Left renal cortex interstitium (tissue), 4 donors: ENCODE results near the gene RSBN1. TPM values are rescaled to one million over a fixed set of nuclear protein-coding genes. Genes with fewer than 3 reads are reported as not detected.

Experiments
- DNase-seq, 4 donors: peaks; one replicate each; pipeline ENCODE4 v3.0.0-alpha.2; 2013; ENCODE audit warnings: low read depth in 4 of 4, low spot score in 2 of 4, missing footprints in 1 of 4
- polyA plus RNA-seq, 4 donors: library from polyadenylated mRNA; unstranded; fragments of 120-200 nt; gene quantifications; one replicate each; pipeline ENCODE4 v1.2.1, GENCODE V29; 2013; ENCODE audit not compliant: insufficient read length in 4 of 4

RSBN1 gene
- polyA plus RNA-seq, 4 donors = 21.8 to 31.1 (median 26.4) TPM

- DNase-seq = no peak
Measured at GRCh38 chr1:113813218-113813617, 942 bp upstream of the RSBN1 start.

GRCh38 chr1:113812661-113813135 is 422 bp upstream of the RSBN1 start:
- no peak for DNase-seq

GRCh38 chr1:113811156-113811887 is 954 bp downstream of the RSBN1 start:
- DNase-seq = peak; percentile 18 to 61 (median 42)

- no peak for DNase-seq
Measured at GRCh38 chr1:113809670-113810602, 2.3 kb downstream of the RSBN1 start.

GRCh38 chr1:113808450-113809195 is 3.7 kb downstream of the RSBN1 start:
- no peak for DNase-seq

GRCh38 chr1:113805639-113806038 is 6.6 kb downstream of the RSBN1 start:
- no peak for DNase-seq

- DNase-seq = no peak
Measured at GRCh38 chr1:113805256-113805531, 7.1 kb downstream of the RSBN1 start.

GRCh38 chr1:113804421-113805255 is 7.6 kb downstream of the RSBN1 start:
- no peak for DNase-seq

- no peak for DNase-seq
Measured at GRCh38 chr1:113802367-113803007, 9.8 kb downstream of the RSBN1 start.

- DNase-seq = no peak
Measured at GRCh38 chr1:113800487-113800886, 11.8 kb downstream of the RSBN1 start.

- DNase-seq = no peak
Measured at GRCh38 chr1:113797472-113797871, 14.8 kb downstream of the RSBN1 start.

GRCh38 chr1:113793878-113794834 is 18.1 kb downstream of the RSBN1 start:
- DNase-seq = peak in 1 of 4 donors; percentile 15

- no peak for DNase-seq
Measured at GRCh38 chr1:113792986-113793385, 19.3 kb downstream of the RSBN1 start.

- no peak for DNase-seq
Measured at GRCh38 chr1:113792471-113792870, 19.8 kb downstream of the RSBN1 start.

GRCh38 chr1:113788802-113789201 is 23.5 kb downstream of the RSBN1 start:
- DNase-seq = no peak

- no peak for DNase-seq
Measured at GRCh38 chr1:113787663-113788062, 24.6 kb downstream of the RSBN1 start.

GRCh38 chr1:113786069-113786468 is 26.2 kb downstream of the RSBN1 start:
- no peak for DNase-seq

- DNase-seq = no peak
Measured at GRCh38 chr1:113784104-113784779, 28.0 kb downstream of the RSBN1 start.
